ENCODE data around the gene KIRREL1. TPM values are rescaled to one million over a fixed set of nuclear protein-coding genes. Genes with fewer than 3 reads are reported as not detected.

The KIRREL1 gene
- total RNA-seq, 3 donors from 2014 or later = 26.1 to 55.5 (median 34.1) TPM

DNA sequence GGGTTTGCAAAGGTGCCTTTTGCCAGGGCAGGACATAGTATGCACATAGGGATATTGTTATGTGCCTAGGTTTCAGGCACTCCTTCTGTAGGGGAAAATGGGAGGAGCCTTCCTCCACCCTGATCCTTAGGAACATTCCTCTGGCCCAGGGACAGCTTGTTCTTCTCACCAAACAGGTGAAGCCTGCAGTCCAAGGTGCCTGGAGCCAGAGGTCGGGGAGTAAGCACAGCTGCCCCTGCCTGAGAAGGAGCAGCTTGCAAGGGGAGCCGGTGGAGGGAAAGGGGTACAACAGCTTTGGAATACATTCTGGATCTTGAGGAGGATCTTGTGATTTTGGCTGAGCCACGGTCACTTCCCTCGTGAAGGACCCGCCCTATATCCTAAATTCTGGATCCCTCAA lies 104.8 kb downstream of the KIRREL1 start:
- TF ChIP-seq, protein P1, sequence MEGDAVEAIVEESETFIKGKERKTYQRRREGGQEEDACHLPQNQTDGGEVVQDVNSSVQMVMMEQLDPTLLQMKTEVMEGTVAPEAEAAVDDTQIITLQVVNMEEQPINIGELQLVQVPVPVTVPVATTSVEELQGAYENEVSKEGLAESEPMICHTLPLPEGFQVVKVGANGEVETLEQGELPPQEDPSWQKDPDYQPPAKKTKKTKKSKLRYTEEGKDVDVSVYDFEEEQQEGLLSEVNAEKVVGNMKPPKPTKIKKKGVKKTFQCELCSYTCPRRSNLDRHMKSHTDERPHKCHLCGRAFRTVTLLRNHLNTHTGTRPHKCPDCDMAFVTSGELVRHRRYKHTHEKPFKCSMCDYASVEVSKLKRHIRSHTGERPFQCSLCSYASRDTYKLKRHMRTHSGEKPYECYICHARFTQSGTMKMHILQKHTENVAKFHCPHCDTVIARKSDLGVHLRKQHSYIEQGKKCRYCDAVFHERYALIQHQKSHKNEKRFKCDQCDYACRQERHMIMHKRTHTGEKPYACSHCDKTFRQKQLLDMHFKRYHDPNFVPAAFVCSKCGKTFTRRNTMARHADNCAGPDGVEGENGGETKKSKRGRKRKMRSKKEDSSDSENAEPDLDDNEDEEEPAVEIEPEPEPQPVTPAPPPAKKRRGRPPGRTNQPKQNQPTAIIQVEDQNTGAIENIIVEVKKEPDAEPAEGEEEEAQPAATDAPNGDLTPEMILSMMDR (IDR thresholded peaks at IDR 0.05) = no peak
- TF ChIP-seq POLR2AphosphoS5 (IDR thresholded peaks at IDR 0.05) = no peak
- TF ChIP-seq POLR2A (IDR thresholded peaks at IDR 0.05) = no peak
- DNase-seq (ENCODE audit: low spot score in 2 of 2) = no peak
- H3K4me3 ChIP-seq = no peak overlapping the region
- no peaks in the 10 kb centered on the region for H3K27me3 ChIP-seq
- H3K27ac ChIP-seq = no peak overlapping the region
- no peaks in the 10 kb centered on the region for H3K36me3 ChIP-seq
- H3K4me1 ChIP-seq = no peaks in the 10 kb centered on the region
- intact Hi-C loops (cut with DNase I; ENCODE audit: low total_unique reads) = no loop called here
- H3K9me3 ChIP-seq = no peaks in the 10 kb centered on the region

DNA sequence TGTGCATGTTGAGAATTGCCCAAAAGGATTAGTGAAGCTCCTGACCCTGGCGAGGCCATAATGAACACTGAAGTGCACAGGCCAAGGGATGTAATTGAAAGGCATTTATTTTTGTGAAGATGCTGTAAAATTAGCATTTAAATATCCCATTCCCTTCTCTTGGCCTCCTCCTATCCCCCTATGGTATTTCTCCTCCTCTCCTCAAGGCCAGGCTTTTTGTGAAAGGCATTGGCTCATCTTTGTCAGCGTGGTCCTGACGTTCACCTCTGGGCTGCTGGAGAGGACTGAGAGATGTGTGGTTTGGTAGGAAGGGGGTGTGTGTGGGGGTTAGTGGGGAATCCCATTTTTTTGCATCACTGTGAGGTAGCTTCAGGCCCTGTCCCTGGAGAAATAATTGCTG lies 105.7 kb downstream of the KIRREL1 start:
- intact Hi-C loops (cut with DNase I; ENCODE audit: low total_unique reads) = no loop called here
- H3K9me3 ChIP-seq = no peaks in the 10 kb centered on the region
- H3K27ac ChIP-seq = no peak overlapping the region
- H3K27me3 ChIP-seq = no peaks in the 10 kb centered on the region
- TF ChIP-seq POLR2AphosphoS5 (IDR thresholded peaks at IDR 0.05) (no peak), POLR2A (IDR thresholded peaks at IDR 0.05) (no peak)
- TF ChIP-seq, protein P1 (IDR thresholded peaks at IDR 0.05) = no peak
- no peaks in the 10 kb centered on the region for H3K4me1 ChIP-seq
- no peak overlapping the region for H3K4me3 ChIP-seq
- no peaks in the 10 kb centered on the region for H3K36me3 ChIP-seq
- no peak for DNase-seq (ENCODE audit: low spot score in 2 of 2)

DNA sequence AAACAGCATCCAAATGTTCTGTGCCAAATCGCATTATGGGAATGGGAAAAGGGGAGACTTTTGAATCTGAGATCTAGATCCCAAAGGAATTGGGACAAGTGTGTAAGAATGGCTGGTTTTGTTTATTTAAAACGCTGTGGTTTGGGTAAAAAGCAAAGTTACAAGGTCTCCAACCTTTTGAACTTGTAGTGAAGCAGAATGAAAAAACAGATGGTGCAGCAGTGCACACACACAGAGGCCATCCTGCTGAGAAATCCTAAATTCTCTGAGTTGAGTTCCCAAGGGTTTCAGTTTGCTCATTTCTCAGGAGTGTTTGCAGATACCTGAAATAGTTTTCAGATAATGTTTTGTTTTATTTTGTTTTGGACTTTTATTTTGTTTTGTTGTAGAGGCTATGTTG lies 107.1 kb downstream of the KIRREL1 start:
- Histone ChIP-seq H3K36me3 (no peaks in the 10 kb centered on the region), H3K27ac (no peak overlapping the region), H3K27me3 (no peaks in the 10 kb centered on the region), H3K4me1 (no peaks in the 10 kb centered on the region), H3K9me3 (no peaks in the 10 kb centered on the region), H3K4me3 (no peak overlapping the region)
- TF ChIP-seq POLR2A (IDR thresholded peaks at IDR 0.05) = no peak
- no peak for TF ChIP-seq POLR2AphosphoS5 (IDR thresholded peaks at IDR 0.05)
- TF ChIP-seq, protein P1 (IDR thresholded peaks at IDR 0.05) = no peak
- no peak for DNase-seq (ENCODE audit: low spot score in 2 of 2)
- intact Hi-C loops (cut with DNase I; ENCODE audit: low total_unique reads) = no loop called here

DNA sequence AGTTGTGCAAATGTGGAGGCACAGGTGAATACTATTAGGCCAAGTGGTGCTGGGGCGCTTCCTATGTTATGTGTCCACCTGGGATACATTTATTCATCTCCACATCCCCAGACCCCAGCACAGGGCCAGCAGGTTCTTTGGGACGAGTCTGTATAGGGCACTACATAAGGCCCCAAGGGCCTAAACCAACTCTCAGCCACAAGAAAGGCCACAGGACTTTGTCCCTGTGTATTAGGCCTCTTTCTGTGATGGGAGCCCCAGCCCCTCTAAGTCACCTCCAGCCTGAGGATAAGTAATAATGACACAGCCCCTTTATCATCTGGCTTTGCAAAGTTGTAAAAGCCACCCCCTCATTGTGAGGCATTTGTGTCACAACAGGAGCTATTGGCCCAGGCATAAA lies 108.0 kb downstream of the KIRREL1 start:
- no peaks in the 10 kb centered on the region for H3K36me3 ChIP-seq
- no peaks in the 10 kb centered on the region for H3K9me3 ChIP-seq
- intact Hi-C loops (cut with DNase I; ENCODE audit: low total_unique reads) = no loop called here
- H3K27me3 ChIP-seq = no peaks in the 10 kb centered on the region
- H3K4me3 ChIP-seq = no peak overlapping the region
- no peaks in the 10 kb centered on the region for H3K4me1 ChIP-seq
- H3K27ac ChIP-seq = no peak overlapping the region
- TF ChIP-seq POLR2A (IDR thresholded peaks at IDR 0.05) (no peak), POLR2AphosphoS5 (IDR thresholded peaks at IDR 0.05) (no peak)
- TF ChIP-seq, protein P1 (IDR thresholded peaks at IDR 0.05) = no peak
- no peak for DNase-seq (ENCODE audit: low spot score in 2 of 2)

DNA sequence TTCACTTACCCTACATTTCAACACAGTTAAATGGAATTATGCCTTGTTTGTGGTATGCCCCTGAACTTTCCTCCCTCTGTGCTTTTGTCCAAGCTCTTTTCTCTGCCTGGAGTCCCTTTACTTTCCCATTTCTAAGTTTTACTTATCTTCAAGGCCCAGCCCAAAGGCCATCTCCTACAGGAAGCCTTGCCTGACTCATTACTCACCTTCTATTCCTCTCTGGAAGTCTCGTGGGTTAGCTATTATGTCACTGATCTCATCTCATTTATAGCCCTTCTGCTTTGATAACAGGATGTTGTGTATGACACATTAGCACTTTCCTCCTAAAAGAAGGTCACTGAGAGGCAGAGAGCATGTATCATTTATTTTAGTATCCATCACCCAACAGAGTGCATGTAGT lies 108.5 kb downstream of the KIRREL1 start:
- H3K4me3 ChIP-seq = no peak overlapping the region
- no peaks in the 10 kb centered on the region for H3K36me3 ChIP-seq
- no peak overlapping the region for H3K27ac ChIP-seq
- no peaks in the 10 kb centered on the region for H3K9me3 ChIP-seq
- H3K27me3 ChIP-seq = no peaks in the 10 kb centered on the region
- H3K4me1 ChIP-seq = no peaks in the 10 kb centered on the region
- no peak for DNase-seq (ENCODE audit: low spot score in 2 of 2)
- intact Hi-C loops (cut with DNase I; ENCODE audit: low total_unique reads) = no loop called here
- TF ChIP-seq, protein P1 (IDR thresholded peaks at IDR 0.05) = no peak
- TF ChIP-seq POLR2AphosphoS5 (IDR thresholded peaks at IDR 0.05) (no peak), POLR2A (IDR thresholded peaks at IDR 0.05) (no peak)

All from breast epithelium (tissue), 4 donors.